ENCODE results near the gene TNFRSF13B. TPM values are rescaled to one million over a fixed set of nuclear protein-coding genes. Genes with fewer than 3 reads are reported as not detected.

TNFRSF13B gene
- total and polyA plus RNA-seq, 2 donors (not counting 3 experiments of a cell fraction or from before 2014, with no cell fraction given), result not detected

- ChIA-PET CTCF (interaction anchor here (1.1 kb wide), 1 partner anchor 67 kb away, joined by 3 read pairs; no protein-coding TSS in a partner anchor), POLR2A (no interaction called here)
- Histone ChIP-seq H3K27me3 (ENCODE audit: control insufficient read depth in 2 of 2, insufficient read depth in 2 of 2, low read length in 2 of 2) (peaks cover 0 to 2% of the 10 kb centered on the region in 2 experiments), H3K9me3 (replicated peaks; ENCODE audit: control insufficient read depth, insufficient read depth, low read length) (no peaks in the 10 kb centered on the region), H2AFZ (ENCODE audit: low read depth, low read length) (no peak overlapping the region), H3K9ac (replicated peaks; ENCODE audit: extremely low read depth, insufficient read depth, low read length) (no peak overlapping the region), H3K79me2 (ENCODE audit: control insufficient read depth, insufficient read depth, low read length) (no peaks in the 10 kb centered on the region), H3K4me3 (replicated peaks in 1 of 3; ENCODE audit: insufficient read depth in 1 of 3, low read depth in 1 of 3, low read length in 3 of 3) (no peak overlapping the region), H3K36me3 (ENCODE audit: control insufficient read depth in 2 of 2, extremely low read depth in 1 of 2, insufficient read depth in 2 of 2, low read length in 2 of 2) (no peaks in the 10 kb centered on the region), H3K27ac (ENCODE audit: insufficient read depth, low read depth, low read length) (no peak overlapping the region), H3K9me1 (replicated peaks; ENCODE audit: control insufficient read depth, extremely low read depth, insufficient read depth, low read length) (no peaks in the 10 kb centered on the region), H3K4me2 (ENCODE audit: insufficient read depth, low read length) (no peak overlapping the region), H4K20me1 (replicated peaks; ENCODE audit: control insufficient read depth, extremely low read depth, insufficient read depth, low read length) (no peaks in the 10 kb centered on the region), H3K4me1 (ENCODE audit: control insufficient read depth, extremely low read depth, insufficient read depth, low read length) (no peaks in the 10 kb centered on the region)
- intact Hi-C loops (cut with micrococcal nuclease), result no loop called here
- dilution Hi-C loops (cut with MboI; ENCODE audit: extremely low pct_ligation_motif_present, low sequenced_read_pairs), result no loop called here
- DNase-seq (ENCODE audit: low read depth, low spot score), result no peak
- BruUV-seq (replicated peaks), result no TSS peak
- TF ChIP-seq POLR2A (IDR thresholded peaks at IDR 0.05; ENCODE audit: low read depth, low read length), result no peak
- no peak for FAIRE-seq
Measured at GRCh38 chr17:16924696-16925440, 47.0 kb downstream of the TNFRSF13B start.

GRCh38 chr17:16923904-16924695 lies 47.8 kb downstream of the TNFRSF13B start:
- TF ChIP-seq FOS (IDR thresholded peaks at IDR 0.05; ENCODE audit: borderline replicate concordance, insufficient read depth, low read length), result no peak
- no peak for TF ChIP-seq POLR2A (IDR thresholded peaks at IDR 0.05; ENCODE audit: low read depth, low read length)
- no peak for TF ChIP-seq GATA2 (IDR thresholded peaks at IDR 0.05; ENCODE audit: insufficient read depth, insufficient read length, low read depth, low read length)
- TF ChIP-seq MYC (IDR thresholded peaks at IDR 0.05; ENCODE audit: low read depth, low read length), result no peak
- no peak for TF ChIP-seq EZH2 (IDR thresholded peaks at IDR 0.05; ENCODE audit: borderline replicate concordance, low read depth, low read length, severe bottlenecking)
- no peak for TF ChIP-seq JUN (IDR thresholded peaks at IDR 0.05; ENCODE audit: borderline replicate concordance, insufficient read depth, insufficient read length, low read depth)
- no peak for TF ChIP-seq CTCF (IDR thresholded peaks at IDR 0.05; ENCODE audit: extremely low read depth in 1 of 2, insufficient read depth in 1 of 2, low read depth in 1 of 2, low read length in 2 of 2)
- TF ChIP-seq, protein P1, sequence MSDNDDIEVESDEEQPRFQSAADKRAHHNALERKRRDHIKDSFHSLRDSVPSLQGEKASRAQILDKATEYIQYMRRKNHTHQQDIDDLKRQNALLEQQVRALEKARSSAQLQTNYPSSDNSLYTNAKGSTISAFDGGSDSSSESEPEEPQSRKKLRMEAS (IDR thresholded peaks at IDR 0.05; ENCODE audit: insufficient read depth, insufficient read length), result no peak
- CTCF ChIA-PET, result interaction anchor here (1.1 kb wide), 1 partner anchor 68 kb away, joined by 3 read pairs; no protein-coding TSS in a partner anchor
- POLR2A ChIA-PET, result no interaction called here
- no peak overlapping the region for H3K27ac ChIP-seq (ENCODE audit: insufficient read depth, low read depth, low read length)
- BruUV-seq (replicated peaks), result no TSS peak
- H3K4me1 ChIP-seq (ENCODE audit: control insufficient read depth, extremely low read depth, insufficient read depth, low read length), result no peaks in the 10 kb centered on the region
- DNase-seq (ENCODE audit: low read depth, low spot score) (no peak), FAIRE-seq (no peak)
- H3K4me2 ChIP-seq (ENCODE audit: insufficient read depth, low read length), result no peak overlapping the region
- H3K36me3 ChIP-seq (ENCODE audit: control insufficient read depth in 2 of 2, extremely low read depth in 1 of 2, insufficient read depth in 2 of 2, low read length in 2 of 2), result no peaks in the 10 kb centered on the region
- dilution Hi-C loops (cut with MboI; ENCODE audit: extremely low pct_ligation_motif_present, low sequenced_read_pairs) (no loop called here), intact Hi-C loops (cut with micrococcal nuclease) (no loop called here)
- H3K9me3 ChIP-seq (replicated peaks; ENCODE audit: control insufficient read depth, insufficient read depth, low read length), result no peaks in the 10 kb centered on the region
- no peak overlapping the region for H3K9ac ChIP-seq (replicated peaks; ENCODE audit: extremely low read depth, insufficient read depth, low read length)
- no peaks in the 10 kb centered on the region for H3K9me1 ChIP-seq (replicated peaks; ENCODE audit: control insufficient read depth, extremely low read depth, insufficient read depth, low read length)
- H3K79me2 ChIP-seq (ENCODE audit: control insufficient read depth, insufficient read depth, low read length), result no peaks in the 10 kb centered on the region
- no peak overlapping the region for H2AFZ ChIP-seq (ENCODE audit: low read depth, low read length)
- H4K20me1 ChIP-seq (replicated peaks; ENCODE audit: control insufficient read depth, extremely low read depth, insufficient read depth, low read length), result no peaks in the 10 kb centered on the region
- H3K4me3 ChIP-seq (replicated peaks in 1 of 3; ENCODE audit: insufficient read depth in 1 of 3, low read depth in 1 of 3, low read length in 3 of 3), result no peak overlapping the region
- H3K27me3 ChIP-seq (ENCODE audit: control insufficient read depth in 2 of 2, insufficient read depth in 2 of 2, low read length in 2 of 2), result peaks cover 0 to 2% of the 10 kb centered on the region in 2 experiments
